ENCODE measurements around the gene C17orf113.

Gene C17orf113

DNA sequence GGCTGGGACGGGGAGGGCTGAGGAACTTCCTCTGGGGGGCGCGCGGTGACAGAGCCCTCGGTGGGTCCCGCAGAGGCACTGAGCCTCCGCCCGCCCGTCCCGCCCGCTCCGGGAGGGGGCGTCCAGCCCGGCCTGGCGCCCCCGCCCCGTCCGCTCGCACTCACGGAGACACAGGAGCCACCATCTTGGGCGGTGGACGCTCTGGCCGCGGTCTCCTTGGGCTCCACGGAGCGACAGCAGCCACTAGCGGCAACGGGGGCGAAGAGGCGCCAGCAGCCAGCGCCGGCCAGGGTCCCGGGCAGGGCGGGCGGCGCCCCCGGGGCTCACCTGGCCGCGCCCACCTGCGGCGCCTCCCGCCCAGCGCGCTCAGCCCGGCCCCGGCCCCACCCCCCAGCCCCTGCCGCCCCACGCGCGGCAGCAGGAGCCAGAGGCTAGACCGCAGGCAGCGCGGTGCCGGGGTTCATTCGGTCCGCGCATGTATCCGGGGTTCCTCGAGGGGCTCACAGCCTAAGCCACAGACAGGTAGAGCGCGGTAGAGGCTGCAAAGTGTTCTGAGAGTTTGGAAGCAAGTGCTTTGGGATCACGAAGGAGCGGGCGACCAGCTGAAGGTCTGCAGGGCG lies at the start of gene C17orf113:
Gene C17orf113, minus strand, starts transcription at position 209 of the 620 bp plus-strand sequence. CDS start 7,225 bp downstream, outside the sequence.
- Mint-ChIP-seq H3K9me3 (no peaks in the 10 kb centered on the region), H3K36me3 (ENCODE audit: low read depth) (no peaks in the 10 kb centered on the region), H3K27ac (peak within 1 kb of the TSS; percentile 60 to 82 (median 76)), H3K27me3 (ENCODE audit: low read depth) (peaks cover 35% of the 10 kb centered on the region), H3K4me1 (peaks cover 7% of the 10 kb centered on the region), H3K4me3 (peak within 1 kb of the TSS; percentile 88 to 91 (median 91))
- TF ChIP-seq, protein P1, sequence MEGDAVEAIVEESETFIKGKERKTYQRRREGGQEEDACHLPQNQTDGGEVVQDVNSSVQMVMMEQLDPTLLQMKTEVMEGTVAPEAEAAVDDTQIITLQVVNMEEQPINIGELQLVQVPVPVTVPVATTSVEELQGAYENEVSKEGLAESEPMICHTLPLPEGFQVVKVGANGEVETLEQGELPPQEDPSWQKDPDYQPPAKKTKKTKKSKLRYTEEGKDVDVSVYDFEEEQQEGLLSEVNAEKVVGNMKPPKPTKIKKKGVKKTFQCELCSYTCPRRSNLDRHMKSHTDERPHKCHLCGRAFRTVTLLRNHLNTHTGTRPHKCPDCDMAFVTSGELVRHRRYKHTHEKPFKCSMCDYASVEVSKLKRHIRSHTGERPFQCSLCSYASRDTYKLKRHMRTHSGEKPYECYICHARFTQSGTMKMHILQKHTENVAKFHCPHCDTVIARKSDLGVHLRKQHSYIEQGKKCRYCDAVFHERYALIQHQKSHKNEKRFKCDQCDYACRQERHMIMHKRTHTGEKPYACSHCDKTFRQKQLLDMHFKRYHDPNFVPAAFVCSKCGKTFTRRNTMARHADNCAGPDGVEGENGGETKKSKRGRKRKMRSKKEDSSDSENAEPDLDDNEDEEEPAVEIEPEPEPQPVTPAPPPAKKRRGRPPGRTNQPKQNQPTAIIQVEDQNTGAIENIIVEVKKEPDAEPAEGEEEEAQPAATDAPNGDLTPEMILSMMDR (IDR thresholded peaks at IDR 0.05; ENCODE audit: unreplicated experiment in 3 of 3): peak in 2 of 3 experiments; percentile 49 to 51

DNA sequence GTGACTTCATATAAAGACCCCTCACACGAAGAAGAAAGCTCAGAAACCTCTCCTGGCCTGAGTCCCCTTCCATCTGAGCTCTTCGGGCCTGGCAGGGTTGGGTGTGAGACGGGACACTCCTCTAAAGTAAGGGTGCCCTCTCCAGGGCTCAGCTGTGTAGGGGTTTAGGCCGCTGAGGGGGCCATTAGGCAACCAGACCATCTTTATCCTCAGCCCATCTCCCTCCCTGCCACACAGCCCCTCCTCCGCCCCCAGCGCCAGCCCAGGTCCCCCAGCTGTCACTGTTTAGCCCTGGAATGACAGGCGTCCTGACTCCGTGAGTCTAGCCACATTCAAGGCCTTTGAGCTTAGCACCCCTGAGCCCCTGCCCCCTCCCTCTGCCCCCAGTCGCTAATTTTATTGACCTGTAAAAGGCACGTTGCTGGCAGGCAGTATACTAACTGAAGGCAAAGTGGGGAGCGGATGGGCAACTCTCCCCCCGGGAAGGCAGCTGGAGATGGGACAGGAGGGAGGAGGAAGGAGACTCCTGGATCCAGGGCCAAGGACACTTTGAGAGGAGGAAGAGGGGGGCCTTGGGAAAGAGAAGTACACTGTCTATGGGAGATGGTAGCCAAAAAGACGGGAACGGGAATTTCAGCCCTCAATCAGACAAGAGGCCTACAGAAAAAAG lies 48.5 kb upstream of the C17orf113 start:
- H3K27me3 Mint-ChIP-seq (ENCODE audit: low read depth): peaks cover 55% of the 10 kb centered on the region
- H3K27ac Mint-ChIP-seq: peak overlapping the region in 1 of 3 experiments; percentile 66
- peak overlapping the region in 2 of 3 experiments; percentile 56 to 68 for H3K4me3 Mint-ChIP-seq
- peaks cover 19% of the 10 kb centered on the region for H3K4me1 Mint-ChIP-seq
- H3K36me3 Mint-ChIP-seq (ENCODE audit: low read depth): no peaks in the 10 kb centered on the region
- no peaks in the 10 kb centered on the region for H3K9me3 Mint-ChIP-seq
- TF ChIP-seq, protein P1 (IDR thresholded peaks at IDR 0.05; ENCODE audit: unreplicated experiment in 3 of 3): no peak

DNA sequence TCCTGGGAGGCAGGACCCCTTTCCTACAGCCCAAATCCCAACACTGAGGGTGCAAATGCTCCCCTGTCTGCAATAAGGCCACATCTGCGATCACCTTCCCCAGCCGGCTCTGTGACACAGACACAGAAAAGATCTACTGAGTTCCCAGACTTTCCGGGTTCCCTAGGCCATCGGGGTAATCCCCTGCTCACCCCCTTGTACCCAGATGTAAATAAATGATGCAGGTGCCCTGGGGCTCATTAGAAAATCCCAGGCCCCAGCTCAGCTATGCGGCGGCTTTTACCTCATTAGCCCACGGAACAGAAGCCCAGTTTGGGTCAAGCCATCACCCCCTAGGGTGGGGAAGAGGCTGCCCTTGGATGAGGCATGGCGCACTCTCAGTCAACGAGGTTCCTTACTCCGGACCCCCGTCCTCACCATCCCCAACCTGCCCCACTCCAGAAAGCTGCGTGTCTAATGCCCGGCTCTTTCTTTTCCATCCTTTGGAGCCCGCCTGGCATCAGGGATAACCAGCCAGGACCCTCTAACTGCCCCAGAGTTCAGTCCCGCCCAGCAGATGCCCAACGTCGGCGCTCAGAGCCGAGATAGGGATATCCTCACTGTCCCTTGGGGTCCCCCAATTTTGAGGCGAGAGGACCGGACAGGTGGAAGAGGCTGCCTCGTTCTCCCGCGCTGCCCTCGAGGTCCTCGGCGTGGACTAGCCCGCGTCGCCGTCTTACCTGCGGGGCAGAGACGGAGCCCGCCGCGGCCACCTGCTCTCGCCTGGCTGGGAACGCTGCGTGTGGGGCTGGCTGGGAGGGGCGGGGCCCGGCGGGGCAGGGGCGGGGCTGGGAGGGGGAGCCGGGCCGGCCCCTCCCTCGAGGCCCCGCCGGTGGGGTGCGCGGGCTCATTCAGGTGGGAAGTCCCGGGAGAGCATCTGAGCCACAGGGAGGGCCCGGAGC lies 47.6 kb upstream of the C17orf113 start, which contains the start of gene ZNF385C:
Gene ZNF385C, minus strand, starts transcription at position 783 of the 941 bp plus-strand sequence. CDS start 35,417 bp downstream, outside the sequence.
- peak within 1 kb of the TSS; percentile 23 to 76 (median 66) for H3K4me3 Mint-ChIP-seq
- TF ChIP-seq, protein P1 (IDR thresholded peaks at IDR 0.05; ENCODE audit: unreplicated experiment in 3 of 3): no peak
- peaks cover 52% of the 10 kb centered on the region for H3K27me3 Mint-ChIP-seq (ENCODE audit: low read depth)
- no peaks in the 10 kb centered on the region for H3K9me3 Mint-ChIP-seq
- peak within 1 kb of the TSS in 1 of 3 experiments; percentile 66 for H3K27ac Mint-ChIP-seq
- H3K36me3 Mint-ChIP-seq (ENCODE audit: low read depth): no peaks in the 10 kb centered on the region
- H3K4me1 Mint-ChIP-seq: peaks cover 19% of the 10 kb centered on the region

DNA sequence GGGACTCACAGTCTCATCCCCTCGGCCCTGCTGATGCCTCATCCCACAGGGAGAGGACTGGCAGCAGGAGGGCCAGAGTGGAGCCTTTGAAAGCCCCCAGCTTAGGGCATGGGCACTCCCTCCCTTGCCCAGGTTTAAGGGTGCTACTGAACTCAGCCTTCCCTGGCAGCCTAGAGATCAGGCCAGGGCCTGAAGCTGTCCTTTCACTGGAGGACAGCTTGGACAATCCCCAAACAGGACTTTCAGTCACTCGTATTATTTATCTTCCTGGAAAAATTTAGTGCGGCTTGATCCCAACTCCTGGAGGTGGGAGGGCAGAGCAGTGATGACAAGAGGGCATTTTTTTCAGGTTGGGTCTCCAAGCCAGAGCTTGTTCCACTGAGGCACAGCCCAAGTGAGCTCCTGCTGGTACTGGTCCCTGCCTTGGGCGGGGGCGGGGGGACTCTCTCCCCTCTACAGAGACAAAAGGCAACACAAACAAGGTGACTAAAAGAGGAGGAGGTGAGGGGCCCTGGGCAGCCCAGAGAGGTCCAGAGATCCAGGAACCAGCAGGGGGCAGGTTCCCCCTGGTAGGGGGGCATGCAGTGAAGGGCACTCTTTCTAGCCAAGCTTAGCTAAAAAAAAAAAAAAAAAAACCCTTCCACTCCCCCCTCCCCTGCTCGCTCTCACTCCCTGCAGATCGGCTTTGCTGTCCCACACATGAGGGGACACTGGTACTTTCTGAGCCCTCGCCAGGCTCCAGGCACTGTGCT lies 46.1 kb upstream of the C17orf113 start:
- Mint-ChIP-seq H3K4me1 (peaks cover 22% of the 10 kb centered on the region), H3K27me3 (ENCODE audit: low read depth) (peaks cover 47% of the 10 kb centered on the region), H3K36me3 (ENCODE audit: low read depth) (no peaks in the 10 kb centered on the region), H3K9me3 (no peaks in the 10 kb centered on the region), H3K4me3 (peak overlapping the region in 1 of 3 experiments; percentile 76), H3K27ac (no peak overlapping the region)
- TF ChIP-seq, protein P1 (IDR thresholded peaks at IDR 0.05; ENCODE audit: unreplicated experiment in 3 of 3): no peak

DNA sequence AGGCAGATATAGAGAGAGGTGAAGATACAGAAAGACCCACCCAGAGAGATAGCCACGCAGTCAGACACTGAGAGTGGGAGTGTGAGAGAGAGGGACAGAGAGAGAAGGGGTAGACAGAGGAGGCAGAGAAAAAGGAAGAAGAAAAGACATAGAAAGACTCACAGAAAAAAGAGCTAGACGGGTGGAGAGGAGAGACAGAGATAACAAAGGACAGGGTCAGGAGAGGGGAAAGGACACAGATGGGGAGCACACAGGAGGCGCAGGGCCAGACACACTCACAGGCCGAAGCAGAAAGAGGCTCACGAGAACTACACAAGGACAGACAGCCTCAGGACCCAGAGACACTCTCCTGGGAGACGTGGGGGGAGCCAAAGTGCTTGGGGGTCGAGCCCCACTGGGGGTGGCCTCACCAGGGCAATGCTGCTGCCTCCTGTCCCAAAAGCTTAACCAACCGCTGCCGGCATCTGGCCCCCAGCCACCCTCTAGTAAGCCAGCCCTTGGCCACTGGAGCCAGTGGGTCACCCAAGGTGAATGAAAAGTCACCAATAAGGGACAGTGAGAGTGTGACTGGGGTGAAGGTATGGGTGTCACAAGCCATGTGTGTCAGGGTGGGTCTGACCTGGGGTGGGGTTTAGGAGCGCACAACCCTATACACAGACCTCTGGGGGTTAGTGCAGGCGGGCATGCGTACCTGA lies 44.1 kb upstream of the C17orf113 start:
- no peaks in the 10 kb centered on the region for H3K36me3 Mint-ChIP-seq (ENCODE audit: low read depth)

More for the DNA sequence above, 44.1 kb upstream of the C17orf113 start:
- peaks cover 43% of the 10 kb centered on the region for H3K27me3 Mint-ChIP-seq (ENCODE audit: low read depth)
- TF ChIP-seq, protein P1 (IDR thresholded peaks at IDR 0.05; ENCODE audit: unreplicated experiment in 3 of 3): no peak
- no peak overlapping the region for H3K27ac Mint-ChIP-seq
- H3K4me1 Mint-ChIP-seq: peaks cover 32% of the 10 kb centered on the region
- H3K4me3 Mint-ChIP-seq: peak overlapping the region in 1 of 3 experiments; percentile 1
- H3K9me3 Mint-ChIP-seq: no peaks in the 10 kb centered on the region

Measured in nephron (organoid).